K562 (cell line): ENCODE data around the gene CCDC136. TPM values are rescaled to one million over a fixed set of nuclear protein-coding genes. Genes with fewer than 3 reads are reported as not detected.

Experiments used
- ATAC-seq: fragments of 200-7000 bp; cut with Tn5 transposase; 3 replicates; pipeline ENCODE4 v1.9.1; 2020; ENCODE audit warnings: moderate library complexity
- BruUV-seq: library from RNA; stranded (reverse); fragments of 400-500 nt; replicated peaks from 2 replicates; lab custom pipeline; 2021; lab: Mats Ljungman, UMichigan
- CTCF ChIA-PET: fragments of 300-600 bp; formaldehyde crosslinking; extraction: SDS; loops from one replicate; lab custom pipeline; 2021; ENCODE audit warnings: low intra/inter-chr PET ratio; lab: Yijun Ruan, JAX
- POLR2A ChIA-PET: fragments of 300-600, 350-650 bp; sonication (Branson Sonifier 250); formaldehyde crosslinking; extraction: SDS; loops from one replicate; lab custom pipeline; 2021; ENCODE audit warnings: antibody characterized with exemption, inconsistent platforms; lab: Yijun Ruan, JAX
- DNase-seq, 4 experiments: peaks; one replicate each; pipeline versions ENCODE4 v3.0.0 to v3.0.0-alpha.2; 2011 to 2018; ENCODE audit warnings: low spot score in 3 of 4, mixed read lengths in 3 of 4; ENCODE audit errors: extremely low read depth in 1 of 4
- FAIRE-seq: peaks from 2 replicates; lab custom pipeline; 2011; peaks lifted over from hg19 to GRCh38; lab: Jason Lieb, UNC
- H2AFZ ChIP-seq: 2 replicates; pipeline ENCODE4 v1.6.0; 2011; ENCODE audit warnings: low read depth, low read length, control low read depth, inconsistent platforms
- H3K27ac ChIP-seq: fragments of 200-600 bp; 3 replicates; pipeline ENCODE4 v1.8.0; 2011; ENCODE audit warnings: low read depth, mild to moderate bottlenecking, control low read depth, inconsistent platforms, low read length, moderate library complexity, mixed read lengths; ENCODE audit errors: extremely low read depth
- H3K27me3 ChIP-seq, 2 experiments: fragments of 300-600 bp in 1 of 2; 2 replicates in 1 of 2; 3 replicates in 1 of 2; pipeline versions ENCODE4 v1.6.0 to v1.8.0; 2011; ENCODE audit warnings: inconsistent platforms in 2 of 2, low read length in 2 of 2, mild to moderate bottlenecking in 1 of 2, mixed read lengths in 1 of 2, moderate library complexity in 1 of 2; ENCODE audit not compliant: control insufficient read depth in 2 of 2, insufficient read depth in 2 of 2
- H3K36me3 ChIP-seq: fragments of 300-600 bp; 3 replicates; pipeline ENCODE4 v1.8.0; 2011; ENCODE audit warnings: mild to moderate bottlenecking, low read length, inconsistent platforms; ENCODE audit not compliant: control insufficient read depth, insufficient read depth
- H3K4me1 ChIP-seq, 2 experiments: fragments of 200-600 bp in 1 of 2; replicated peaks in 1 of 2; 2 replicates in 1 of 2; 3 replicates in 1 of 2; pipeline versions ENCODE4 v1.5.1 to v1.8.0; 2011; ENCODE audit warnings: inconsistent platforms in 2 of 2, low read length in 2 of 2, mild to moderate bottlenecking in 1 of 2, mixed read lengths in 1 of 2, moderate library complexity in 1 of 2; ENCODE audit not compliant: control insufficient read depth in 2 of 2, insufficient read depth in 2 of 2
- H3K4me2 ChIP-seq: 2 replicates; pipeline ENCODE4 v1.6.1; 2011; ENCODE audit warnings: low read length, control low read depth, inconsistent platforms, mixed read lengths; ENCODE audit not compliant: insufficient read depth
- H3K4me3 ChIP-seq: fragments of 200-600 bp; sonication (generic), shearing (Covaris generic); 2 replicates; pipeline ENCODE4 v1.5.1; 2016; ENCODE audit warnings: control low read depth, inconsistent platforms
- H3K79me2 ChIP-seq: fragments of 200-600 bp; 3 replicates; pipeline ENCODE4 v1.8.0; 2011; ENCODE audit warnings: low read length, inconsistent platforms; ENCODE audit not compliant: control insufficient read depth, insufficient read depth
- H3K9ac ChIP-seq, 2 experiments: 2 replicates each; pipeline versions ENCODE4 v1.6.0 to v1.6.1; 2011; ENCODE audit warnings: low read depth in 2 of 2, low read length in 2 of 2, control low read depth in 1 of 2, inconsistent platforms in 1 of 2, mild to moderate bottlenecking in 1 of 2, mixed read lengths in 1 of 2; ENCODE audit not compliant: insufficient read depth in 1 of 2
- H3K9me1 ChIP-seq: one replicate; pipeline ENCODE4 v1.6.0; 2011; ENCODE audit warnings: inconsistent platforms, mild to moderate bottlenecking, low read length, moderate library complexity; ENCODE audit not compliant: control insufficient read depth, insufficient read depth
- H3K9me3 ChIP-seq: replicated peaks from 2 replicates; pipeline ENCODE4 v1.5.1; 2011; ENCODE audit warnings: low read depth, low read length, inconsistent platforms; ENCODE audit not compliant: control insufficient read depth, insufficient read depth
- H4K20me1 ChIP-seq: replicated peaks from 2 replicates; pipeline ENCODE4 v1.6.1; 2011; ENCODE audit warnings: low read length, inconsistent platforms, mixed read lengths; ENCODE audit not compliant: control insufficient read depth, insufficient read depth
- PCBP1 ChIP-seq: fragments of 200-400 bp; formaldehyde crosslinking; IDR thresholded peaks from 2 replicates; pipeline ENCODE4 v1.6.1; 2018; ENCODE audit warnings: mild to moderate bottlenecking, low read depth, low read length; ENCODE audit not compliant: poor library complexity, severe bottlenecking
- POLR2G ChIP-seq: fragments of 200-400 bp; formaldehyde crosslinking; IDR thresholded peaks from 2 replicates; pipeline ENCODE4 v1.6.1; 2017; ENCODE audit warnings: low read depth, mild to moderate bottlenecking, antibody characterized with exemption, low read length, moderate library complexity
- ZBTB33 ChIP-seq: sonication (generic); formaldehyde crosslinking; IDR thresholded peaks from 2 replicates; pipeline ENCODE4 v1.8.1; 2023; ENCODE audit warnings: mild to moderate bottlenecking, missing genetic modification reagents
- WGBS: fragments of 100-300 bp; shearing (Covaris generic); methylation state at CpG from one replicate; pipeline ENCODE4 v1.1.6; 2016; ENCODE audit warnings: low coverage, mixed read lengths; ENCODE audit not compliant: insufficient coverage; ENCODE audit errors: missing lambda C conversion rate; 5-methylcytosine and 5-hydroxymethylcytosine counted together
- in situ Hi-C: fragments of 300-500 bp; cut with MboI; formaldehyde crosslinking; loops from 4 replicates; pipeline ENCODE4 v1.15.0; 2018; ENCODE audit warnings: inconsistent platforms, mixed read lengths
- intact Hi-C: fragments of 100-400 bp; cut with micrococcal nuclease; formaldehyde crosslinking; loops from 2 replicates; pipeline ENCODE4 v1.14.2; 2022
- polyA plus RNA-seq, 8 experiments: library from polyadenylated mRNA; depleted of rRNA in 4 of 8; stranded (reverse) in 5 of 8; unstranded in 3 of 8; fragments of >200 nt; fragmentation: Nextera tagmentation in 2 of 8; fragmentation: Illumina TruSeq in 1 of 8; extraction: Ambion mirVana in 2 of 8; extraction: Trizol in 1 of 8; gene quantifications; 2 replicates each; pipeline versions ENCODE4 v1.2.1 to v1.2.3, GENCODE V29; 2011 to 2014; ENCODE audit warnings: inconsistent platforms in 1 of 8, missing spikeins in 1 of 8
- total RNA-seq, 7 experiments: library from RNA; depleted of rRNA in 6 of 7; stranded (reverse); fragments of >200 nt in 6 of 7; fragmentation: Illumina TruSeq in 2 of 7; extraction: Trizol in 2 of 7; gene quantifications; 2 replicates each; pipeline versions ENCODE4 v1.2.1 to v1.2.3, GENCODE V29; 2011 to 2021; ENCODE audit warnings: low replicate concordance in 1 of 7
- TF ChIP-seq, protein P1 (sequence below): fragments of 250-450 bp; sonication (Bioruptor Pico); IDR thresholded peaks from 2 replicates; pipeline ENCODE4 v1.5.0; 2020; ENCODE audit warnings: mild to moderate bottlenecking, borderline replicate concordance

CCDC136 gene
- total and polyA plus RNA-seq, 9 of the 15 experiments (the other 6 are each of a cell fraction or from before 2014, with no cell fraction given), result 2.4 to 40.8 (median 26.5) TPM

DNA sequence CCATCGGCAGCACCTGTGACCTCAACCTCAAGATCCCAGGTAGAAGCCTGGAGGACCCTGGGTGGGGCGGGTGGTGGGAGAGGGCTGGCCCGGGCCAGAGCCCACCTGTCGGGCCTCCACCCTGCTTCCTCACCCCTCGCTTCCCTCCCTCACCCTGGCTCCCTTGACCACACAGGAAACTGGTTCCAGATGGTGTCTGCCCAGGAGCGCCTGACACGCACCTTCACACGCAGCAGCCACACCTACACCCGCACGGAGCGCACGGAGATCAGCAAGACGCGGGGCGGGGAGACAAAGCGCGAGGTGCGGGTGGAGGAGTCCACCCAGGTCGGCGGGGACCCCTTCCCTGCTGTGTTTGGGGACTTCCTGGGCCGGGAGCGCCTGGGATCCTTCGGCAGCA lies 62.0 kb downstream of the CCDC136 start:
- H3K4me1 ChIP-seq, result peaks cover 3 to 47% of the 10 kb centered on the region in 2 experiments; a peak in 4 of 5 replicates
- H3K4me2 ChIP-seq, result no peak overlapping the region
- TSS peak; percentile 20 for BruUV-seq
- in situ Hi-C loops (no loop called here), intact Hi-C loops (no loop called here)
- CTCF ChIA-PET, result no interaction called here
- 94% methylated on average over 23 of the region's 23 CpGs for WGBS
- H3K27ac ChIP-seq, result no peak overlapping the region
- no peak overlapping the region for H2AFZ ChIP-seq
- peak; percentile 76 for TF ChIP-seq ZBTB33 (CRISPR knock-in tag)
- TF ChIP-seq, protein P1, sequence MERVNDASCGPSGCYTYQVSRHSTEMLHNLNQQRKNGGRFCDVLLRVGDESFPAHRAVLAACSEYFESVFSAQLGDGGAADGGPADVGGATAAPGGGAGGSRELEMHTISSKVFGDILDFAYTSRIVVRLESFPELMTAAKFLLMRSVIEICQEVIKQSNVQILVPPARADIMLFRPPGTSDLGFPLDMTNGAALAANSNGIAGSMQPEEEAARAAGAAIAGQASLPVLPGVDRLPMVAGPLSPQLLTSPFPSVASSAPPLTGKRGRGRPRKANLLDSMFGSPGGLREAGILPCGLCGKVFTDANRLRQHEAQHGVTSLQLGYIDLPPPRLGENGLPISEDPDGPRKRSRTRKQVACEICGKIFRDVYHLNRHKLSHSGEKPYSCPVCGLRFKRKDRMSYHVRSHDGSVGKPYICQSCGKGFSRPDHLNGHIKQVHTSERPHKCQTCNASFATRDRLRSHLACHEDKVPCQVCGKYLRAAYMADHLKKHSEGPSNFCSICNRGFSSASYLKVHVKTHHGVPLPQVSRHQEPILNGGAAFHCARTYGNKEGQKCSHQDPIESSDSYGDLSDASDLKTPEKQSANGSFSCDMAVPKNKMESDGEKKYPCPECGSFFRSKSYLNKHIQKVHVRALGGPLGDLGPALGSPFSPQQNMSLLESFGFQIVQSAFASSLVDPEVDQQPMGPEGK (CRISPR knock-in tag), result no peak
- TF ChIP-seq POLR2G, result peak; percentile 52; the same call in 1 of the 2 replicates
- TF ChIP-seq PCBP1, result peak; percentile 1
- no peaks in the 10 kb centered on the region for H3K79me2 ChIP-seq
- ATAC-seq (no peak), DNase-seq (no peak), FAIRE-seq (no peak)
- H3K27me3 ChIP-seq, result no peaks in the 10 kb centered on the region
- no peaks in the 10 kb centered on the region for H3K9me3 ChIP-seq
- peaks cover 3% of the 10 kb centered on the region; the same call in 1 of the 2 replicates for H4K20me1 ChIP-seq
- peaks cover 93% of the 10 kb centered on the region for H3K36me3 ChIP-seq
- H3K4me3 ChIP-seq, result no peak overlapping the region
- no peaks in the 10 kb centered on the region for H3K9me1 ChIP-seq
- POLR2A ChIA-PET, result no interaction called here
- no peak overlapping the region for H3K9ac ChIP-seq
